GM23338 (cell line): ENCODE results near the gene PLRG1. TPM values are rescaled to one million over a fixed set of nuclear protein-coding genes. Genes with fewer than 3 reads are reported as not detected.

Experiments
- ATAC-seq: fragments of 200-7000 bp; cut with Tn5 transposase; 3 replicates; pipeline ENCODE4 v1.9.1; 2020
- DNase-seq: peaks from one replicate; pipeline ENCODE4 v3.0.0-alpha.2; 2015; ENCODE audit warnings: low spot score
- H2AFZ ChIP-seq: fragments of 200-600 bp; sonication (generic); 2 replicates; pipeline ENCODE4 v1.8.0; 2016; ENCODE audit warnings: antibody characterized with exemption, mild to moderate bottlenecking, moderate library complexity
- H3F3A ChIP-seq: fragments of 200-600 bp; sonication (generic); replicated peaks from 2 replicates; pipeline ENCODE4 v1.8.0; 2017; ENCODE audit warnings: antibody characterized with exemption, mixed run types, low read depth
- H3K27ac ChIP-seq: fragments of 200-600 bp; sonication (generic); 2 replicates; pipeline ENCODE4 v1.6.1; 2016; ENCODE audit warnings: low read depth
- H3K27me3 ChIP-seq: fragments of 200-600 bp; sonication (generic); 2 replicates; pipeline ENCODE4 v1.8.0; 2016; ENCODE audit warnings: mild to moderate bottlenecking, mixed run types, moderate library complexity; ENCODE audit not compliant: insufficient read depth
- H3K36me3 ChIP-seq: fragments of 200-600 bp; sonication (generic); 2 replicates; pipeline ENCODE4 v1.8.0; 2016; ENCODE audit warnings: mild to moderate bottlenecking; ENCODE audit not compliant: insufficient read depth
- H3K4me1 ChIP-seq: fragments of 200-600 bp; sonication (generic); 2 replicates; pipeline ENCODE4 v1.8.0; 2016; ENCODE audit warnings: mild to moderate bottlenecking, moderate library complexity; ENCODE audit not compliant: insufficient read depth
- H3K4me2 ChIP-seq: fragments of 200-600 bp; sonication (generic); 2 replicates; pipeline ENCODE4 v1.7.1; 2017; ENCODE audit warnings: mixed run types
- H3K4me3 ChIP-seq: fragments of 200-600 bp; sonication (generic); 2 replicates; pipeline ENCODE4 v1.6.1; 2016; ENCODE audit warnings: mixed run types
- H3K79me2 ChIP-seq: fragments of 200-600 bp; sonication (generic); replicated peaks from 2 replicates; pipeline ENCODE4 v1.8.0; 2017; ENCODE audit warnings: mild to moderate bottlenecking; ENCODE audit not compliant: insufficient read depth
- H3K9me2 ChIP-seq: fragments of 200-600 bp; sonication (generic); 2 replicates; pipeline ENCODE4 v1.8.0; 2017; ENCODE audit not compliant: insufficient read depth
- H4K20me1 ChIP-seq: fragments of 200-600 bp; sonication (generic); replicated peaks from 2 replicates; pipeline ENCODE4 v1.8.0; 2017; ENCODE audit warnings: mild to moderate bottlenecking; ENCODE audit not compliant: insufficient read depth
- H3K27ac Mint-ChIP-seq: 2 replicates; pipeline ENCODE4 v1.8.0; 2020; ENCODE audit warnings: inconsistent platforms, mild to moderate bottlenecking, moderate library complexity, mixed read lengths
- H3K27me3 Mint-ChIP-seq: 3 replicates; pipeline ENCODE4 v1.8.0; 2022; ENCODE audit warnings: low read depth, mild to moderate bottlenecking, moderate library complexity, mixed read lengths, inconsistent platforms; ENCODE audit not compliant: insufficient read depth, poor library complexity
- H3K36me3 Mint-ChIP-seq: 3 replicates; pipeline ENCODE4 v1.8.0; 2021; ENCODE audit warnings: low read depth, mild to moderate bottlenecking, inconsistent platforms, moderate library complexity, mixed read lengths
- H3K4me1 Mint-ChIP-seq: 3 replicates; pipeline ENCODE4 v1.8.0; 2020; ENCODE audit warnings: mild to moderate bottlenecking, inconsistent platforms, mixed read lengths
- H3K4me3 Mint-ChIP-seq: 3 replicates; pipeline ENCODE4 v1.8.0; 2021; ENCODE audit warnings: moderate library complexity, mild to moderate bottlenecking, inconsistent platforms, mixed read lengths
- H3K9me3 Mint-ChIP-seq: 3 replicates; pipeline ENCODE4 v1.8.0; 2020; ENCODE audit warnings: moderate library complexity, mild to moderate bottlenecking, inconsistent platforms, mixed read lengths
- CREB1 ChIP-seq: fragments of 250-450 bp; sonication (Bioruptor Pico); IDR thresholded peaks from 2 replicates; pipeline ENCODE4 v1.5.0; 2020; ENCODE audit warnings: low read depth, mild to moderate bottlenecking, moderate library complexity
- CTCF ChIP-seq, 2 experiments: fragments of 200-600 bp in 1 of 2; sonication (generic) in 1 of 2; conservative IDR thresholded peaks; 2 replicates each; pipeline versions ENCODE4 v1.5.1 to v1.6.1; 2016 to 2017; ENCODE audit warnings: antibody characterized with exemption in 2 of 2, low read depth in 2 of 2, mild to moderate bottlenecking in 2 of 2, moderate library complexity in 1 of 2
- ETS1 ChIP-seq: IDR thresholded peaks from 2 replicates; pipeline ENCODE4 v1.6.1; 2016; ENCODE audit warnings: antibody characterized with exemption
- EZH2 ChIP-seq: fragments of 200-600 bp; sonication (generic); IDR thresholded peaks from one replicate; pipeline ENCODE4 v1.8.0; 2017; ENCODE audit warnings: antibody characterized with exemption, mild to moderate bottlenecking, low read depth; ENCODE audit not compliant: unreplicated experiment
- EZH2phosphoT487 ChIP-seq: fragments of 200-600 bp; sonication (generic); IDR thresholded peaks from one replicate; pipeline ENCODE4 v1.8.1; 2018; ENCODE audit warnings: antibody characterized with exemption; ENCODE audit not compliant: unreplicated experiment
- JUNB ChIP-seq: IDR thresholded peaks from one replicate; pipeline ENCODE4 v1.6.1; 2016; ENCODE audit warnings: antibody characterized with exemption; ENCODE audit not compliant: unreplicated experiment
- NANOG ChIP-seq: IDR thresholded peaks from 2 replicates; pipeline ENCODE4 v1.6.1; 2016; ENCODE audit warnings: antibody characterized with exemption, borderline replicate concordance
- POLR2AphosphoS5 ChIP-seq: IDR thresholded peaks from 2 replicates; pipeline ENCODE4 v1.6.1; 2016; ENCODE audit warnings: antibody characterized with exemption, low read depth
- REST ChIP-seq: IDR thresholded peaks from one replicate; pipeline ENCODE4 v1.6.1; 2018; ENCODE audit warnings: antibody characterized with exemption; ENCODE audit not compliant: unreplicated experiment
- STAT1 ChIP-seq: IDR thresholded peaks from one replicate; pipeline ENCODE4 v1.6.1; 2016; ENCODE audit warnings: antibody characterized with exemption; ENCODE audit not compliant: unreplicated experiment
- ZNF114 ChIP-seq: fragments of 250-450 bp; sonication (Bioruptor Pico); IDR thresholded peaks from 2 replicates; pipeline ENCODE4 v1.5.0; 2020; ENCODE audit warnings: mild to moderate bottlenecking, moderate library complexity
- ZNF331 ChIP-seq: fragments of 250-450 bp; sonication (Bioruptor Pico); IDR thresholded peaks from 2 replicates; pipeline ENCODE4 v1.5.0; 2020; ENCODE audit warnings: low read depth, mild to moderate bottlenecking, moderate library complexity
- polyA plus RNA-seq: library from polyadenylated mRNA; unstranded; fragments of >200 nt; fragmentation: Nextera tagmentation; extraction: Ambion mirVana; gene quantifications from 2 replicates; pipeline ENCODE4 v1.2.1, GENCODE V29; 2016
- total RNA-seq: library from RNA; depleted of rRNA; stranded (reverse); fragments of >200 nt; shearing (Covaris generic); gene quantifications from 2 replicates; pipeline ENCODE4 v1.2.3, GENCODE V29; 2014

PLRG1 gene
- total and polyA plus RNA-seq, 2 experiments from 2014 or later, result 77.3 to 82.7 TPM

GRCh38 chr4:154589296-154590197 is 39.3 kb upstream of the PLRG1 start:
- Mint-ChIP-seq H3K27me3 (peaks cover under 1% of the 10 kb centered on the region), H3K4me1 (peaks cover 8% of the 10 kb centered on the region), H3K27ac (no peak overlapping the region), H3K9me3 (no peaks in the 10 kb centered on the region), H3K36me3 (no peaks in the 10 kb centered on the region), H3K4me3 (no peak overlapping the region)
- Histone ChIP-seq H3F3A (no peaks in the 10 kb centered on the region), H3K27ac (no peak overlapping the region), H3K9me2 (no peaks in the 10 kb centered on the region; the same call in 1 of the 2 replicates), H3K4me2 (no peak overlapping the region), H3K4me1 (no peaks in the 10 kb centered on the region), H3K27me3 (no peaks in the 10 kb centered on the region), H3K36me3 (no peaks in the 10 kb centered on the region), H3K79me2 (no peaks in the 10 kb centered on the region), H2AFZ (peak overlapping the region; percentile 84), H3K4me3 (no peak overlapping the region), H4K20me1 (no peaks in the 10 kb centered on the region)
- no peak for TF ChIP-seq EZH2phosphoT487
- no peak for TF ChIP-seq STAT1
- TF ChIP-seq ZNF114, result no peak
- TF ChIP-seq NANOG, result no peak
- TF ChIP-seq ZNF331, result no peak
- no peak for TF ChIP-seq JUNB
- TF ChIP-seq EZH2, result no peak
- ATAC-seq (no peak; the same call in 2 of the 3 replicates), DNase-seq (no peak)

GRCh38 chr4:154588198-154588597 is 38.0 kb upstream of the PLRG1 start:
- H3K4me1 ChIP-seq, result no peaks in the 10 kb centered on the region
- H3K27me3 ChIP-seq, result no peaks in the 10 kb centered on the region
- Mint-ChIP-seq H3K4me1 (peaks cover 8% of the 10 kb centered on the region), H3K9me3 (no peaks in the 10 kb centered on the region), H3K27me3 (peaks cover 1% of the 10 kb centered on the region), H3K27ac (no peak overlapping the region), H3K4me3 (no peak overlapping the region), H3K36me3 (no peaks in the 10 kb centered on the region)
- H3K79me2 ChIP-seq, result no peaks in the 10 kb centered on the region
- no peaks in the 10 kb centered on the region; the same call in 1 of the 2 replicates for H3K9me2 ChIP-seq
- H3K36me3 ChIP-seq, result no peaks in the 10 kb centered on the region
- H3K27ac ChIP-seq, result no peak overlapping the region
- DNase-seq (no peak), ATAC-seq (no peak)
- no peaks in the 10 kb centered on the region for H4K20me1 ChIP-seq
- no peak overlapping the region for H3K4me2 ChIP-seq
- no peaks in the 10 kb centered on the region for H3F3A ChIP-seq
- no peak overlapping the region for H3K4me3 ChIP-seq
- H2AFZ ChIP-seq, result no peak overlapping the region
- TF ChIP-seq NANOG (no peak), EZH2phosphoT487 (no peak), STAT1 (no peak), JUNB (no peak), REST (no peak), POLR2AphosphoS5 (no peak), CTCF (conservative IDR thresholded peaks at IDR 0.05; ENCODE audit: low read depth in 2 of 2) (no peak), ETS1 (no peak), EZH2 (no peak), CREB1 (CRISPR knock-in tag) (no peak), ZNF114 (no peak), ZNF331 (no peak)
